H1 (cell line): Measurements from ENCODE around the gene CD72. TPM values are rescaled to one million over a fixed set of nuclear protein-coding genes. Genes with fewer than 3 reads are reported as not detected.

ENCODE experiments used
- BACH1 ChIP-seq: IDR thresholded peaks from 2 replicates; pipeline ENCODE4 v1.6.1; 2012; ENCODE audit warnings: low read length, improper control_type of control experiment
- EGR1 ChIP-seq: IDR thresholded peaks from 2 replicates; pipeline ENCODE4 v1.6.1; 2011; ENCODE audit warnings: low read depth, low read length, borderline replicate concordance
- FOSL1 ChIP-seq: IDR thresholded peaks from 2 replicates; pipeline ENCODE4 v1.6.1; 2011; ENCODE audit warnings: mild to moderate bottlenecking, low read depth, low read length, moderate library complexity; ENCODE audit not compliant: insufficient read depth
- SP1 ChIP-seq: IDR thresholded peaks from 2 replicates; pipeline ENCODE4 v1.6.1; 2011; ENCODE audit warnings: low read depth, low read length
- TAF1 ChIP-seq: IDR thresholded peaks from 2 replicates; pipeline ENCODE4 v1.6.1; 2011; ENCODE audit warnings: mild to moderate bottlenecking, low read depth, low read length
- ZNF274 ChIP-seq: IDR thresholded peaks from 2 replicates; pipeline ENCODE4 v1.7.0; 2012; ENCODE audit warnings: low read length, borderline replicate concordance; ENCODE audit errors: extremely low read depth
- polyA plus RNA-seq, 7 experiments: library from polyadenylated mRNA; depleted of rRNA in 3 of 7; stranded (reverse) in 5 of 7; unstranded in 2 of 7; fragments of >200 nt in 5 of 7; fragments of 200-250 nt in 2 of 7; gene quantifications; 1 replicate in 5 of 7; 2 replicates in 1 of 7; 4 replicates in 1 of 7; pipeline versions ENCODE4 v1.2.1 to v1.2.3, GENCODE V29; 2011 to 2013; ENCODE audit warnings: missing spikeins in 2 of 7, mixed read lengths in 2 of 7
- total RNA-seq: library from RNA; stranded (reverse); fragmentation: NEBNext Ultra II Directional; extraction: Animal tissue kit (Norgen Biotek cat#: 25700); gene quantifications from 2 replicates; pipeline ENCODE4 v1.2.1, GENCODE V29; 2021

Gene CD72
- total and polyA plus RNA-seq, 2 of the 8 experiments (the other 6 are each of a cell fraction or from before 2014, with no cell fraction given), result 4.0 to 4.5 TPM

- no peak for TF ChIP-seq EGR1
- TF ChIP-seq ZNF274, result no peak
- peak; percentile 71 for TF ChIP-seq BACH1
- TF ChIP-seq FOSL1, result no peak
- TF ChIP-seq SP1, result 0 out of 2 replicates have a peak, but pooled peaks have one; percentile 41
- TF ChIP-seq TAF1, result peak; percentile 65; the same call in 1 of the 2 replicates
These were observed 40.1 kb upstream of the CD72 start, which contains the start of gene CCDC107 (continued) for GRCh38 chr9:35658137-35658967.
